Measurements from ENCODE around the gene TMPRSS9.

TMPRSS9 gene

GRCh38 chr19:2398735-2399305 is 38.8 kb downstream of the TMPRSS9 start:
- ChIA-PET POLR2A (no interaction called here), CTCF (no interaction called here)
- DNase-seq (ENCODE audit: extremely low spot score) = no peak
- no peak for TF ChIP-seq CTCF (IDR thresholded peaks at IDR 0.05; ENCODE audit: control extremely low read depth, extremely low read depth, low read depth, missing control alignments)

- ChIA-PET POLR2A (interaction anchor here (0.6 kb wide), 1 partner anchor 258 kb away, joined by 5 read pairs; no protein-coding TSS in a partner anchor), CTCF (no interaction called here)
- no peak for DNase-seq (ENCODE audit: extremely low spot score)
- no peak for TF ChIP-seq CTCF (IDR thresholded peaks at IDR 0.05; ENCODE audit: control extremely low read depth, extremely low read depth, low read depth, missing control alignments)
Observed at GRCh38 chr19:2399582-2399981, 39.5 kb downstream of the TMPRSS9 start.

- CTCF ChIA-PET = no interaction called here
- POLR2A ChIA-PET = interaction anchor here (1.2 kb wide), 1 partner anchor 68 kb away, joined by 3 read pairs; no protein-coding TSS in a partner anchor
- no peak for TF ChIP-seq CTCF (IDR thresholded peaks at IDR 0.05; ENCODE audit: control extremely low read depth, extremely low read depth, low read depth, missing control alignments)
- no peak for DNase-seq (ENCODE audit: extremely low spot score)
Observed at GRCh38 chr19:2408247-2408646, 48.2 kb downstream of the TMPRSS9 start.

- POLR2A ChIA-PET = no interaction called here
- no peak for DNase-seq (ENCODE audit: extremely low spot score)
- TF ChIP-seq CTCF (IDR thresholded peaks at IDR 0.05; ENCODE audit: control extremely low read depth, extremely low read depth, low read depth, missing control alignments) = no peak
- CTCF ChIA-PET = interaction anchor here (1.1 to 1.5 kb wide), 2 partner anchors 17 to 204 kb away, joined by 3 to 4 read pairs; no protein-coding TSS in a partner anchor
Observed at GRCh38 chr19:2409352-2409912, 49.4 kb downstream of the TMPRSS9 start.

- ChIA-PET CTCF (interaction anchor here (1.1 to 1.5 kb wide), 2 partner anchors 18 to 204 kb away, joined by 3 to 4 read pairs; no protein-coding TSS in a partner anchor), POLR2A (no interaction called here)
- TF ChIP-seq CTCF (IDR thresholded peaks at IDR 0.05; ENCODE audit: control extremely low read depth, extremely low read depth, low read depth, missing control alignments) = no peak
- no peak for DNase-seq (ENCODE audit: extremely low spot score)
Observed at GRCh38 chr19:2410023-2410422, 50.0 kb downstream of the TMPRSS9 start.

- ChIA-PET CTCF (interaction anchor here (1.3 kb wide), 1 partner anchor 20 kb away, joined by 4 read pairs; no protein-coding TSS in a partner anchor), POLR2A (no interaction called here)
Observed at GRCh38 chr19:2411709-2412108, 51.6 kb downstream of the TMPRSS9 start.

More at GRCh38 chr19:2411709-2412108, 51.6 kb downstream of the TMPRSS9 start:
- no peak for TF ChIP-seq CTCF (IDR thresholded peaks at IDR 0.05; ENCODE audit: control extremely low read depth, extremely low read depth, low read depth, missing control alignments)
- DNase-seq (ENCODE audit: extremely low spot score) = no peak

Measured in GM10248 (cell line).